ENCODE data around the gene MC1R. TPM values are rescaled to one million over a fixed set of nuclear protein-coding genes. Genes with fewer than 3 reads are reported as not detected.

MC1R gene
- total RNA-seq, 1 experiment from 2014 or later = 13.1 TPM

DNA sequence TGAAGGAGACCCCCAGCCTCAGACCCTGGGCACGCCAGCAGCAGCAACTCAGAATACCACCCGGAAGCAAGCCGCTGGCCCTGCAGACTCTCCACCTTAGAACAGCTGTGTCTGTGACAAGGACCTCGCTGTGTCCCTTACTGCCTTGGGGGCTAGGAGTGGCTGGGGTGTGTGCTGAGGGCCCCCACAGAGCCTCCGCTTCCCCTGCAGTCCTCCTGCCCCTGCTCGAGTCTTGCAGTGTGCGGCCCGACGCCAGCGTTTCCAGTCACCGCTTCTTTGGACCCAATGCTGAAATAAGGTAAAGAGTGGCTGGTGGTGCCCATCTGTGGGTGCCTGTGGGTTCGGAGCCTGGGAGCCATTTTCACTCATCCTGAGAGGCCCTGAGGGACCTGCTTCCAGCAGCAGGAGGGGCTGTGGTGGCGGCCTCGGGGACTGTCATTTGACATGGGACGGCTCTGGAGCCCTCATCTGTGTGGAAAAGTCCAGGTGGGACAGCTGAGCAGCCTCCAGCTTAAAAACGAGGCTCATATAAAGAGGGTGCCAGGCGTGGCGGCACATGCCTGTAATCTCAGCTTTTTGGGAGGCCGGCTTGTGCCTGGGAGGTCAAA is 14.7 kb upstream of the MC1R start:
- intact Hi-C loops (cut with micrococcal nuclease) = no loop called here
- ChIA-PET POLR2A (interaction anchor here (1.1 kb wide), 1 partner anchor 18 kb away, joined by 4 read pairs; no protein-coding TSS in a partner anchor), CTCF (no interaction called here)
- peaks cover 71% of the 10 kb centered on the region for H3K36me3 Mint-ChIP-seq (ENCODE audit: insufficient read depth, unreplicated experiment)
- no peak overlapping the region for H3K4me3 Mint-ChIP-seq (ENCODE audit: unreplicated experiment)
- no peaks in the 10 kb centered on the region for H3K27me3 Mint-ChIP-seq (ENCODE audit: insufficient read depth, unreplicated experiment)
- DNase-seq (ENCODE audit: unreplicated experiment) = no peak
- no TSS peak for BruUV-seq (replicated peaks)
- no peaks in the 10 kb centered on the region for H3K9me3 Mint-ChIP-seq (ENCODE audit: unreplicated experiment)
- no peak overlapping the region for H3K27ac Mint-ChIP-seq (ENCODE audit: low read depth, unreplicated experiment)
- H3K4me1 Mint-ChIP-seq (ENCODE audit: insufficient read depth, unreplicated experiment) = no peaks in the 10 kb centered on the region
- TF ChIP-seq, protein P1, sequence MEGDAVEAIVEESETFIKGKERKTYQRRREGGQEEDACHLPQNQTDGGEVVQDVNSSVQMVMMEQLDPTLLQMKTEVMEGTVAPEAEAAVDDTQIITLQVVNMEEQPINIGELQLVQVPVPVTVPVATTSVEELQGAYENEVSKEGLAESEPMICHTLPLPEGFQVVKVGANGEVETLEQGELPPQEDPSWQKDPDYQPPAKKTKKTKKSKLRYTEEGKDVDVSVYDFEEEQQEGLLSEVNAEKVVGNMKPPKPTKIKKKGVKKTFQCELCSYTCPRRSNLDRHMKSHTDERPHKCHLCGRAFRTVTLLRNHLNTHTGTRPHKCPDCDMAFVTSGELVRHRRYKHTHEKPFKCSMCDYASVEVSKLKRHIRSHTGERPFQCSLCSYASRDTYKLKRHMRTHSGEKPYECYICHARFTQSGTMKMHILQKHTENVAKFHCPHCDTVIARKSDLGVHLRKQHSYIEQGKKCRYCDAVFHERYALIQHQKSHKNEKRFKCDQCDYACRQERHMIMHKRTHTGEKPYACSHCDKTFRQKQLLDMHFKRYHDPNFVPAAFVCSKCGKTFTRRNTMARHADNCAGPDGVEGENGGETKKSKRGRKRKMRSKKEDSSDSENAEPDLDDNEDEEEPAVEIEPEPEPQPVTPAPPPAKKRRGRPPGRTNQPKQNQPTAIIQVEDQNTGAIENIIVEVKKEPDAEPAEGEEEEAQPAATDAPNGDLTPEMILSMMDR (IDR thresholded peaks at IDR 0.05; ENCODE audit: unreplicated experiment) = no peak

DNA sequence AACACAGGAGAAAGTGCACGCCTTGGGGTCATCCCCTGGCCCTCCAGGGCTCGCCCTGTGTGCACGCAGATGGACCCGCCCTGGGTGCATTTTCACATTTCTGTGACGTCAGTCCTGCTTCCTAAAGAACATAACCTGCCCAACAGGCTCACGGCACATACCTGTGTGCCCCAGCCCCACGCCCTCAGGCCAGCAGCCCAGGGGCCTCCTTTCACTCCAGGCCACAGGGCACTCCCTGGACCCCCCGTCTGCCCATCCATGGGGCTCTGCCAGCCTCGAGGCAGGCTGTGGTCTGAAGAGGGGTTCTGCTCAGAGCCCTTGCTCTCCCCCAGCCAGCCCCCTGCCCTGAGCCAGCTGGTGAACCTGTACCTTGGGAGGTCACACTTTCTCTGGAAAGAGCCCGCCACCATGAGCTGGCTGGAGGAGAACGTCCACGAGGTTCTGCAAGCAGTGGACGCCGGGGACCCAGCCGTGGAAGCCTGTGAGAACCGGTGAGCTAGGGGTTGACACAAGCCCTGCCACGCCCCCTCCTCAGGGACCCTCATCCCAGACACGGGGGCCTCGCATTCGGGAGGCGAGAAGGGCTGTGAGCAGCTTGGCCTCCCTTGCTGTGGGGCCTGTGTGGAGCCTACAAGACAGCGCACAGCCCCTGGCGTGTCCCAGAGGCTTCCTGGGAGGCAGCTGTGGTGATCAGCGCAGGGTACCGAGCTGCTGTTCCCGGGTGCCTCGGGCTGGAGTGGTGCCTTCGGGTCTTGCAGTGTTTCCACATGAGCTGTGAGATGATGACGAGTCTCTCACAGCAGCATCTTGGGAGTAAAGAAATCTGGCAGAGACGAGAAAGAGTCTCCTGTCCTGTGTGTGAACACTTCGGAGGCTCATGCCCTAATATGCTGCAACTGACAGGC is 13.8 kb upstream of the MC1R start:
- no peaks in the 10 kb centered on the region for H3K9me3 Mint-ChIP-seq (ENCODE audit: unreplicated experiment)
- H3K36me3 Mint-ChIP-seq (ENCODE audit: insufficient read depth, unreplicated experiment) = peaks cover 71% of the 10 kb centered on the region
- intact Hi-C loops (cut with micrococcal nuclease) = no loop called here
- BruUV-seq (replicated peaks) = no TSS peak
- ChIA-PET CTCF (no interaction called here), POLR2A (interaction anchor here (0.8 to 1.1 kb wide), 2 partner anchors 17 to 32 kb away, joined by 4 to 6 read pairs; partner anchors contain the start of gene TCF25)
- H3K27ac Mint-ChIP-seq (ENCODE audit: low read depth, unreplicated experiment) = no peak overlapping the region
- no peak for DNase-seq (ENCODE audit: unreplicated experiment)
- TF ChIP-seq, protein P1 (IDR thresholded peaks at IDR 0.05; ENCODE audit: unreplicated experiment) = no peak
- no peak overlapping the region for H3K4me3 Mint-ChIP-seq (ENCODE audit: unreplicated experiment)
- no peaks in the 10 kb centered on the region for H3K27me3 Mint-ChIP-seq (ENCODE audit: insufficient read depth, unreplicated experiment)
- no peaks in the 10 kb centered on the region for H3K4me1 Mint-ChIP-seq (ENCODE audit: insufficient read depth, unreplicated experiment)

DNA sequence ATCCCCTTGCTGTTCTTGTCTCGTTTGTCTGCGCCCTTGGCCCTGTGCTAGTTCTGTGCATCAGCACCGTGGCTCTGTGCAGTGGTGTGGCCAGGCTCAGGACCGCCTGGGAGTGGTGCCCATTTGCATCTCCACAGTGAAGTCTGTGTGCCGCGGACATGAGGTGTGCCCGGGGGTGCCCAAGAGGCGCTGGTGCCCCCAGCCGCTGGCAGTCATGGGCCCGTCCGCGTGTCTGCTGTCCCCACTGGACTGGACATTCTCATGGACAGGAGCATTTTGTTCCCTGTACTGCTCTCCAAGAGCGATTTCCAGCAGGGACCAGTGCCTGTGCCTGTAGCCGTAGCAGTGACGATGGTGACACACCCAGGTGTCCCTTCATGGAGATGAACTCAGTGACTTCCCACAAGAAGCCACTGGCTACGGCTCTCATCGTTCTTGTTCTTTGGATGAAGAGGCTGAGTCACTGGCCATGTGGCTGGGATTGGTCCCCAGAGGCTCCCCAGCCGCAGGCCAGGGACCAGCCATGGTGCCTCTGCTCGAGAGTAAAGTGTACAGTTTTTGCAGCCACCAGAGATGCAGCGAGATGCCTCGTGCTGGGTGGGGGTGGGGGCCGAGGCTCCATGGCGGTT is 13.0 kb upstream of the MC1R start:
- Mint-ChIP-seq H3K4me1 (ENCODE audit: insufficient read depth, unreplicated experiment) (no peaks in the 10 kb centered on the region), H3K36me3 (ENCODE audit: insufficient read depth, unreplicated experiment) (peaks cover 70% of the 10 kb centered on the region), H3K9me3 (ENCODE audit: unreplicated experiment) (no peaks in the 10 kb centered on the region), H3K27ac (ENCODE audit: low read depth, unreplicated experiment) (no peak overlapping the region), H3K4me3 (ENCODE audit: unreplicated experiment) (no peak overlapping the region), H3K27me3 (ENCODE audit: insufficient read depth, unreplicated experiment) (no peaks in the 10 kb centered on the region)
- intact Hi-C loops (cut with micrococcal nuclease) = no loop called here
- ChIA-PET POLR2A (interaction anchor here (0.8 to 2.4 kb wide), 3 partner anchors 16 to 33 kb away, joined by 4 to 8 read pairs (median 6); partner anchors contain the start of gene TCF25), CTCF (no interaction called here)
- DNase-seq (ENCODE audit: unreplicated experiment) = no peak
- BruUV-seq (replicated peaks) = no TSS peak
- TF ChIP-seq, protein P1 (IDR thresholded peaks at IDR 0.05; ENCODE audit: unreplicated experiment) = no peak

All from MCF 10A (cell line).